IPS DF 4.7 (cell line): ENCODE results near the gene ERCC6L.

ENCODE experiments used
- DNase-seq: peaks from one replicate; pipeline ENCODE4 v3.0.0-alpha.2; 2013; ENCODE audit warnings: low spot score; ENCODE audit errors: extremely low read depth

Gene ERCC6L, protein sequence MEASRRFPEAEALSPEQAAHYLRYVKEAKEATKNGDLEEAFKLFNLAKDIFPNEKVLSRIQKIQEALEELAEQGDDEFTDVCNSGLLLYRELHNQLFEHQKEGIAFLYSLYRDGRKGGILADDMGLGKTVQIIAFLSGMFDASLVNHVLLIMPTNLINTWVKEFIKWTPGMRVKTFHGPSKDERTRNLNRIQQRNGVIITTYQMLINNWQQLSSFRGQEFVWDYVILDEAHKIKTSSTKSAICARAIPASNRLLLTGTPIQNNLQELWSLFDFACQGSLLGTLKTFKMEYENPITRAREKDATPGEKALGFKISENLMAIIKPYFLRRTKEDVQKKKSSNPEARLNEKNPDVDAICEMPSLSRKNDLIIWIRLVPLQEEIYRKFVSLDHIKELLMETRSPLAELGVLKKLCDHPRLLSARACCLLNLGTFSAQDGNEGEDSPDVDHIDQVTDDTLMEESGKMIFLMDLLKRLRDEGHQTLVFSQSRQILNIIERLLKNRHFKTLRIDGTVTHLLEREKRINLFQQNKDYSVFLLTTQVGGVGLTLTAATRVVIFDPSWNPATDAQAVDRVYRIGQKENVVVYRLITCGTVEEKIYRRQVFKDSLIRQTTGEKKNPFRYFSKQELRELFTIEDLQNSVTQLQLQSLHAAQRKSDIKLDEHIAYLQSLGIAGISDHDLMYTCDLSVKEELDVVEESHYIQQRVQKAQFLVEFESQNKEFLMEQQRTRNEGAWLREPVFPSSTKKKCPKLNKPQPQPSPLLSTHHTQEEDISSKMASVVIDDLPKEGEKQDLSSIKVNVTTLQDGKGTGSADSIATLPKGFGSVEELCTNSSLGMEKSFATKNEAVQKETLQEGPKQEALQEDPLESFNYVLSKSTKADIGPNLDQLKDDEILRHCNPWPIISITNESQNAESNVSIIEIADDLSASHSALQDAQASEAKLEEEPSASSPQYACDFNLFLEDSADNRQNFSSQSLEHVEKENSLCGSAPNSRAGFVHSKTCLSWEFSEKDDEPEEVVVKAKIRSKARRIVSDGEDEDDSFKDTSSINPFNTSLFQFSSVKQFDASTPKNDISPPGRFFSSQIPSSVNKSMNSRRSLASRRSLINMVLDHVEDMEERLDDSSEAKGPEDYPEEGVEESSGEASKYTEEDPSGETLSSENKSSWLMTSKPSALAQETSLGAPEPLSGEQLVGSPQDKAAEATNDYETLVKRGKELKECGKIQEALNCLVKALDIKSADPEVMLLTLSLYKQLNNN

DNA sequence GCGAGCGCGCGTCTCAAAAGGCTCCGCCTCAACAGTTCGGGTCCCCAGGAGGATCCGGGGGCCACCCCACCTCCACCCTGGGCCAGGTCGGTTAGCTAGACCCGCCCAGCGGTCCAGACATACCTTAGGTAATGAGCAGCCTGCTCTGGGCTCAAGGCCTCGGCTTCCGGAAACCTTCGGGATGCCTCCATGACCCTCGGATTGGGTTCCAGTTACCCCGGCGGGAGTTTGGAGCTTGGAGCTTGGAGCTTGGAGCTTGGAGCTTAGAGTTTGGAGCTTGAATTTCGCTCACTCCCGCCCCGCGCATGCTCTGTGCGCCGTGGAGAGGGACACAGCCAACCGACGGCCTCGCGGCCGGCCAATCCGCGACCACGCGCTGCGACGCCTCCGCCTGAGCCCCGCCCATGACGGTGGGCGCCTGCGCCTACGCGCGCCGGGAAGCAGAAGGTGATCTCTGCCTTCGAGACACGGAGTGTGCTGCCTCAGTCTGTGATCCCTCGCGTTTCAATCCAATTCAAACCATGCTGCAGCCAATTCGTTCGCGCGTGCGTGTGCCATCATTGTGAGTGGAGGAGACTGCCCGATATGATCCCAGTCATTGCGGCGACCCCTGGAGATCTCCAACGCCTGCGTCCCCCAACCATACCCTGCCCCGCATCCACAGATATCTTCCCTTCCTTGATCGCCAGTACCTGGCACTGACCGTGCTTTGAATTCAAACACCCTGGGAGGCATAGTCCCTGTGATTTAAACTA, at the start of gene ERCC6L:
Gene ERCC6L, minus strand, starts transcription at position 307 of the 755 bp plus-strand sequence. Its CDS starts 116 bp downstream, at position 191.
- DNase-seq = no peak

DNA sequence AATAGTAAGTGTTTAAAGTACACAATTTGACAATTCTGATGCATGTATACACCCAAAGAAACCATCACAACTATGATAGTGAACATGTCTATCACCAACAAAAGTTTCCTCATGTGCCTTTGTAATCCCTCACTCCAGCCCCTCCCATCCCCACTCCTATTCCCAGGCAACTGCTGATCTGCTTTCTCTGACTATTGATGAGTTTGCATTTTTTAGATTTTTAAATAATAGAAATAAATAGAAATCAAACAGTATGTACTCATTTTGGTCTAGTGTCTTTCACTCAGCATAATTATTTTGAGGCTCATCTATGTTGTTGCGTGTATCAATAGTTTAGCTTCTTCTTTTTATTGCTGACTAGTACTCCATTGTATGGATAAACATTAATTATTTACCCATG, 43.5 kb upstream of the ERCC6L start:
- DNase-seq = no peak

DNA sequence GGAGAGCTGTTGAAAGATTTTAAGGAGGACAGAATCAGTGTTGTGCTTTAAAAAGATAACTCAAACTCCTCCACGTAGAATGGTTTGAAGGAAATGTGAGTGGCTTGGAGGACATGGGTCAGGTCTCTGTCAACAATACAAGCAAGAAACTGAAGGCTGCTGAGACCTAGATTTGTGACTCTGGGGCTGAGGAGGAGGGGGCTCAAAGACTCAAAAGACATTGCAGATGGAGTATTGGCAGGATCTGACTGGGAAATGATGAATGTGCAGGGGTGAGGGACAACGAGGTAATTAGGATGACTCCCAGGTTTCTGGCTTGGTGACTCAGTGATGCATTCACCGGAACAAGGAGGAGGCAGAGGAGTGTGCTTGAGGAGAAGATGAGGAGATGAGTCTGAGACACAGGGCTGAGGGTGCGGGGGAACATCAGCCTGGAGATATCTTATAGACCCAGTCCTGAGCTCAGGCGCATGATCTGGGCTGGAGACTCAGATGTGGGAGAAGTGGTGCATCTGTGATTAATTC, 41.6 kb upstream of the ERCC6L start:
- no peak for DNase-seq

DNA sequence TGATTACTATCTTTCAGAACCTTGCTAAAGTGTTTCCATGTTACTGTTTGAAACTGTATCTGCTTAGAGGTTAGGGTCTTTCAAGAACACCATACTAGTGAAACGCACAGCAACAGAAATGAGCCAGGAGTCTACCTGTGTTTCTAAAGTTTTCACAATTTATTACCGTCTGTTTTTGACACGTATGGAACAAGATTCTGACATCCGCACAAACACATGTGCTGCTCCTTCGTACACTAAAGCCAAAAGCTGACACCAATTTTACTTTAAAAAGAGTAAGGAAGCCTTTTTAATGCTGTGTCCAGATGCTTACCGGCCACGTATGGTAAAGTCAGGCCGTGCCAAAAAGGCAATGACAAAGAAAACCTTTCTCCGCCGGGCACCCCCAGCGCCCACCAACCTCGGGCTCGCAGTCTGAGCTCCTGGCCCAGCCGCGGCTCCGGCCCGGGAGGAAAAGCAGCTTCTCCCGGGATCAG, 37.7 kb upstream of the ERCC6L start:
- no peak for DNase-seq

DNA sequence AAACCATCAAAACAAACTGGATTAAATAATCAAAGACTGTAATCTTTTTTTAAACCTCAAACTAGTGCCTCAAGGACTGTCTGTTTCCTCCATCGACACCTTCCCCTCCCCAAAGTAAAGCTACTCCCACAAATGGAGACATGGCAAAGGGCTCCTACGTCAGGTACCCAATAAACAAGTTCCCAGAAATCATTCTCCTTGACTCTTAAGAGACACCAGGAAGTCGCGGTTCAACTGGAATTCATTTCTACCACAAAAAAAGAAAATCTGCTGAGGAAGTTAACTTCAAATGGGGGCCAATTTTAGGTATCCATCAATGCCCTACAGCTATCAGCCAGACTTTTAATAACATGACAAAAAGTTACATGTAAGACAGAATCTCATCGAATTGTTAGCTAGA, 35.7 kb upstream of the ERCC6L start:
- no peak for DNase-seq

DNA sequence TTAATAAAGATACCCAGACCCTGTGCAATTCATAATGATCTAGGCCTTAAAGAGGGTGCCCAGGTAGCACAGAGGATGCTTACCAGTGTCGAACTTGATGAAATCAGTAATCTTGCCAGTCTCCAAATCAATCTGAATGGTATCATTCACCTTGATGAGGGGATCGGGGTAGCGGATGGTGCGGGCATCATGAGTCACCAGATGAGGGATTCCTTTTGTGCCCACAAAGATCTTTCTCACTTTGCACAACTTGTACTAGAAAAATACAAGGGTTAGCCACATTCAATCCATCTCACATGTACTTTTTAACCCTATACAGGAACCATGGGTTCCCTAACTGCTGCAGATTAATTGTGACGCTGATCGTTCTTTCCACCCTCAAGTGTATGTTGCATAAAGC, 34.9 kb upstream of the ERCC6L start:
- no peak for DNase-seq

DNA sequence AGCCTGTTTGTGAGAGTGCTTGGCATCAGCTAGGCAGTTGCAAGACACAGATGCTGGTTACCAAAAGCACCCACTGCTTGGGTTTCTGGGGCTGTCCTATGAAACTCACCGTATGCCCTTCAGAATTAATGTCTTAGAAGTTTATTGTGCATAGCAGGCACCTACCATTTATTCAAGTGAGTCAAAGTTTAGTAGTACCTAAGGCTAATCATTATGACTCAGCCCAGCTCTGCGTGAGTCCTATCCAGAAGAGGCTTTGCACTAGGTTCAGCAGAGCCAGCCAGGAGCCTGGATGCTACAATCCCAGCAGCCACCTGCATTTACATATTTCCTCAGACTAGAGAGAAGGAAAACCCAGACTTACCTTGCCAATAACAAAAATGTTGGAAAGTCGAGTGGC, 34.0 kb upstream of the ERCC6L start:
- no peak for DNase-seq

DNA sequence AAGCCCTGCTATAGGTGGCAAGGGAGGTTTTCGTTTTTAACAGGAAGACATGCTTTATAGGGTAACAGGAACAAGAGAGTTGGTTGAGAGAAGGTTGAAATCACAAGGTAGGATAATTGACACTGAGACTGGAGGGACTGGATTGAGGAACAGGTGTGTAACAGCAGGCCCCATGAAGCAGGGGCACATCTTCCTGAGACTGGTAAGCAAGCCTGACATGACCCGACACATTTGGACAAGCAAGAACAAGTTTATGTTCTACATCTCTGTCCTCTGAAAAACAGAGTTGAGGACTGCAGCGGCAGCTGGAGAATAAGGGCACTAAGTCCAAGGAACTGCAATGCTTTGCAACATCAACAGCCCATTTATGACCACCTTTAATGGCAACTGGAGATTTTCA, 33.0 kb upstream of the ERCC6L start:
- no peak for DNase-seq

DNA sequence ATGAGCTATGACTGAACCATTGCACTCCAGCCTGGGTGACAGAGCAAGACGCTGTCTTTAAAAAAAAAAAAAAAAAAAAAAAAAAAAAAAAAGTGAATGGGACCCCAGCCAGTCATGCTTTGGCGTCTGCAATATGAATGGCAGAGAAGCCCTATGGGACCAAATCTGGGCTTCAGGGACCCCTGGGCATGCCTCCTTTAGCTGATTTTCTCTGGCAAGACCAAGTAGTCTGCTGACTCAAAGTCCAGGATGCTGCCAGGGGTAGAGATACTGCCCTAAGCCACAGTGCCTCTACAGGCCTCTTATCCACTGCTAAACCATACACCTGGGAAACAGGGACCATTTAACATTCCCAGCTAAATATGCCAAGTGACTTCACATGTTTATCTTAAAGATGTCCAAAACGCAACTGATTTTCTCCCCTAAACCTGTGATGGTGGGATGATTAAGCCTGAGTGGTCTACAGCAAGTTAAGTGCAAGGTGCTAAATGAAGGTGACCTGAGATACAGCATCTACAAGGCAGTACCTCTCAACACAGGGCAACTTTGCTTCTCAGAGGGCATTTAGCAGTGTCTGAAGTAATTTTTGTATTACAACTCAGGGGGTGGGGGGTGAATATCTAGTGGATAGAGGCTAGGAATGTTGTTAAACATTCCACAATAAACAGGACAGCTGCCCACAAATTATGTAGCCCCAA, 32.4 kb upstream of the ERCC6L start:
- DNase-seq = no peak

DNA sequence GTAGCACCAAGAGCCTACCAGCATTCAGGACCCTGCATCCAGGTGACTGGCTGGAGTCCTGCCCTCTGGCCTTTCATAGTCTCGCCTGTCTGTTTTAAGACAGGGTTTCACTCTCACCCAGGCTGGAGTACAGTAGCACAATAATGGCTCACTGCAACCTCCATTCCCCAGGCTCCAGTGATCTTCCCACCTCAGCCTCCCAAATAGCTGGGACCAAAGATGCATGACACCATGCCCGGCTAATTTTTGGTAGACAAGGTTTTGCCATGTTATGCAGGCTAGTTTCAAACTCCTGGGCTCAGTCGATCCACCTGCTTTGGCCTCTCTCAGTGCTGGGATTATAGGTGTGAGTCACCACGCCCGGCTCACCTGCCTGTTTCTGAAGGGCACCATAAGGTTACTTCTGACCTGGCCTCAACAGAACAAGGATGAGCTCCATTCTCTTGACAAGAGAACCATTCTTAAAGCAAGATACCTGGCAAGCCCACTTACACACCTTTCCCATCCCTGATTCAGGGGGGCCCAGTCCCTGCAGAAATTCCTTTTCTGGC, 31.6 kb upstream of the ERCC6L start:
- DNase-seq = no peak

DNA sequence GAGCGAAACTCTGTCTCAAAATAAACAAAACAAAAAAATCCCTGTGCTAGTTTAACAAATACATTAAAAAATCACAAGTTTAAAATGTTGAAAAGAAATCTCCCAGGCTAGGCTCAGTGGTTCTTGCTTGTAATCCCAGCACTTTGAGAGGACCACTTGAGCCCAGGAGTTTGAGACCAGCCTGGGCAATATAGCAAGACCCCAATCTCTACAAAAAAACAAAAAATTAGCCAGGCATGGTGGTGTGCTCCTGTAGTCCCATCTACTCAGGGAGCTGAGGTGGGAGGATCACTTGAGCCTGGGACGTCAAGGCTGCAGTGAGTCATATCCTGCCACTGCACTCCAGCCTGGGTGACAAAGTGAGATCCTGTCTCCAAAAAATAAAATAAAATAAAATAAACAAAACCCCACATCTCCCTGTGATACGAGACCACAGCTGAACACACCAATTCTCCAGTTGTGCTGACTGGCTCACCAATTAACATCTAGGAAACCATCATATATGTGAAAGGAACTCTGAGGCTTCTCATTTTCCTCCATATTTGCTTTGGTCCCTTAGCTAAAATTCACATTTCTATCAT, 30.9 kb upstream of the ERCC6L start:
- DNase-seq = no peak

DNA sequence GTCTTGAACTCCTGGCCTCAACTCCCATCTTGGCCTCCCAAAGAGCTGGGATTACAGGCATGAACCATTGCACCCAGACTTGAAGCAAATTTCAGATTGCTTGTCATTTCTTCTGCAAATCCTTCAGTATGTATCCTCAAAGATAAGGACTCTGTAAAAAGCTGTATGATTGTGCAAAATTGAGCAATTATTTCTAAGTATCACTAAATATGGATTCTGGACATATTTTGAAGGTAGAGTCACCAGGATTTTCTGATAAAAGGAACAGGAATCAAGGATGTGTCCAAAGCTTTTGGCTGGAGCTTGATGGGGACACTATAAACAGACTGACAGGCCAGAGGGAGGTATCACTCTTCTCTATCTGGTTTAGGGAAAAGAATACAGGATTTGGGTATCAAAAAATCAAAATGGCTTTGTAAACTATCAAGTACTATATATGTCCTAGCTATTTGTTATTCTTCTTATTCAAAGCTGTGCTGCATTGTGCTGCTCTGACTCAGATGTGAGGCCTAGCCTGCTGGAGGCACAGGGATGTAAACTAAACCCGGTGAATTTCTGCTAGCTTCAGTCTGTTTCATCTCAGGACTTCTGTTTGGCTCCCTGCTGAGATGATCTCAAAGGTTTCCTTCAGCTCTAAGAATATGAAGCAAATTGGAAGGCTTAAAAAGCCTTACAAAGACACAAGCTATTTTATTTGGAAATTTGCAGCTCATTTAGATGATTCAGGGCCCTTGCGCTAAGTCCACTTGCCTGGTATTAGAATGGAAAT, 30.0 kb upstream of the ERCC6L start:
- DNase-seq = no peak

DNA sequence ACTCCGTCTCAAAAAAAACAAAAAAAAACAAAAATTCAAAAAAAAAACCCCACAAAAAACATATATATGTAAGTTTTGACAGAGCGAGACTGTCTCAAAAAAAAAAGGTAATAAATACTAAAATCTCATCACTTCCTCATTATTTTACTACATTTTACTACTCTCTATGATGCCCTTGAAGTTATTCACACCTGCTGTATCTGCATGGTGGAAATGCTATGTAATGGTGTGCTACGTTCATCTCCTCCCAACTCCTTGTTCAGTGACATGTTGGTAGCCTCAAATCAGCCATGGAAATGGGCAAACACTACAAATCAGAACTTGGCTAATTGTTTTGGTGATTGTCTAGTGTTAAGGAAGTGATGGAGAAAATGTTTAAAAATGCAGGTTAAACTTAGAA, 26.4 kb upstream of the ERCC6L start:
- DNase-seq = no peak

DNA sequence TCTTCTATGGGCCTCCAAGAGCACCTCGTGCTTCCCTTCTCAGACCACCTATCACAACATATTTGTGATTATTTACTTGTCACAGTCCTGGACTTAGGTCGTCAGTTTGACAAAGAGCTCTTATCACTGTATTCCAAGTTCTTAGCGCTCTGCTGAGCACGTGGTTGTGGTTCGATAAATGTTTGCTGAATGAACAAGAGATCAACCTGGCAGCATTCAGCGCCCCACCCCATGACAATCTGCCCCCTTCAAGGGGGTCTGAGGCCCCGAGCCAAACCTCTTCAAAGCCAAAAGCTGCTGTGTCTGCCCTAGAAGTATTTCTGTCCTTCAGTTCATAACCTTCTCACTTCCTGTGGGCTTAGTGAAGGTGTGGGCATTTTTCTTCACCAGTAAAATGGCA, 23.2 kb upstream of the ERCC6L start:
- DNase-seq = no peak

DNA sequence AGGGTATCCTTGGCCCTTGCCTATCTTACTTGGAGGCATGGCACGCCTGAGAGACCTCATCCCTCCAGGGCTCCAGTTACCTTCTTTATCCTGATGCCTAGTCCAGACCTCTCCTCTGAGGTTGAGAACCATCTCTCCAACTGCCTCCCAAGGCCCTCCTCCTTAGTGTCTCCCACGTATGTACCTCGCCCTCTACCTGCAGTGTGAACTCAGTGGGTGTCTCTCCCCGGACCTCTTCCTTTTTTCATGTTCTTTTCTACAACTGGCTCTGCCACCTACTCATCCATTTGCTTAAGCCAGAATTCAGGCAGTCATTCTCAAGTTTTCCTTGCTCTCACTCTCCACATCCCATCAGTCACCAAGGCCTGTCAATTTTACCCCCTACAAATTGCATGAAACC, 21.6 kb upstream of the ERCC6L start:
- no peak for DNase-seq

DNA sequence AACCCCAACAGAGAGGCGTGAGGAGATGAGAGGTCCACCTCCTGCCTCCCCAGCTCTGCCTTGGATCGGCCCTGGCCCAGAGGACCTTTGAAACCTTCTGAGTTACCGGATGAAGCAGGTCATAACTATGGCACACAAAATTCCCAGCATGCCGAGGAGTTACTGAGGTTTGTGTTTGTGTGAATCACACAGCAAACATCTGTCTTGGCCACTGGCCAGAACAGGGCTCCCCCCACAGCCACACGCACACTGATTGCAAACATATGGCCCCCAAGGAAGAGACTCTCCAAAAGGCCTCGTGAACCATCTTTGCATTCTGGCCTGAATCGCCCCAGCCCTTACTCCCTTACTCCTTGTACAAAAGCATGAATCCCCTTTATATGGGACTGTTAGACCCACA, 19.3 kb upstream of the ERCC6L start:
- no peak for DNase-seq

DNA sequence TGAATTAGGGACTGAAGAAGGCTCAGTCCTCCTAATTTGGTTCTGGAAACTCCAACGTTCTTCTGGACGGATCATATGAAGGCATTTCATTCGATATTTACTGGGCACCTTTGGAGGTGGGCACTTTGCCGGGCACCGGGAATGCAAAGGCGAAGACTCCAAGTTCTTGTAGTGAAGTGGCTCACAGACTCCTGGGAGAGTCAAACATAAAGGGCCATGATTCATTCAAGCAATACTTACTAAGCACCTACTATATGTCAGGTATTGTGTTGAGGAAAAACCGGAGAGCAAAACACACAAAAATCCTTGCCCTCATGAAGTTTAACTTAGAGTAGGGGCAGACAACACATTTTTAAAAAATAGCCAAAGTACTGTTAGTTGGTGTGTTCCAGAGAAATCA, 17.0 kb upstream of the ERCC6L start:
- no peak for DNase-seq

DNA sequence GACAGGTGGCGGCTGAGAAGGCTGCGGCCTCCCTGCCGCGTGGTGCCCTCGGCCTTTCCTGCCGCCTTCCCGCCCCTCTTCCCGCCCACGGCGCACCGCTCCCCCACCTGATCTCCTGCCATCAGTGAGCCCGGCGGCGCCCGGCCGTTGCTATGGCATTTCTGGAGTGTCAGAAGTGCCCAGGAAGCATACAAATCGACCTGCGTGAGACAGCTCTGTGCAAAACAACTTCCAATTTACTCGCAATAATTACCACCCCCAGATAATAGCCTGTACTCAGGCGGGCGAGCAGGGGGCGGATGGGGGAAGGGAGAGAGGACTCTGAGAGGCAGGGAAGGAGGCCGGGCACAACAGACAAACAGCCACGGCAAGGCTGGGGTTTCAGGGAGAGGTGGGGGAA, 16.6 kb upstream of the ERCC6L start:
- DNase-seq = no peak

DNA sequence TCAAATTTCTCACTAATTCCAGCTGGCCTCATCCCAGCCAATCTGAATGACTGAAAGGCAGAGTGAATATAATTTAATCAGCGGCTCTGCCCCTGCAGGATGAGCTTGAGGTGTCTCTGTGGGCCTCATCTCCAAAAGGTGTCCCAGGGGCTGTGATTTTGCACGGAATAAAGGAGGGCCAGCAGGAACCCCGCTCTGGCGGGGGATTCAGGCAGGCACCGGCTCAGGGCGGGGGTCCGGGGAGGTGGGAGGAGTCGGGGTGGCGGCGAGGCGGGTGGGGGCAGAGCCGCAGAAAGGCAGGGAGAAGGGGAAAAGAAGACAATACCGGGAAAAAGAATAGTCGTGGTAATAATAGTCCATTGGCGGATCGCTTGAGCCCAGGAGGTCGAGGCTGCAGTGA, 16.0 kb upstream of the ERCC6L start:
- DNase-seq = no peak
